Measurements from ENCODE around the gene TCN2.

- peak; percentile 62 to 82 (median 80) for TF ChIP-seq CTCF (IDR thresholded peaks at IDR 0.05 in 2 of 3, conservative IDR thresholded peaks at IDR 0.05 in 1 of 3; ENCODE audit: control insufficient read depth in 2 of 3, extremely low read depth in 1 of 3, insufficient read depth in 1 of 3, low read depth in 3 of 3, low read length in 3 of 3)
- no peak for TF ChIP-seq PKNOX1 (IDR thresholded peaks at IDR 0.05)
Measured at GRCh38 chr22:30605449-30606110, 1.4 kb upstream of the TCN2 start.

Measured in GM12878 (cell line).